Cardiac muscle cell (in vitro differentiated cells and primary cell): ENCODE data around the gene ATXN10. TPM values are rescaled to one million over a fixed set of nuclear protein-coding genes. Genes with fewer than 3 reads are reported as not detected.

Experiments used
- DNase-seq, 2 donors: peaks; one replicate each; pipeline versions ENCODE4 v3.0.0 to v3.0.0-alpha.2; 2010 to 2017; ENCODE audit warnings: low read depth in 1 of 2, low spot score in 1 of 2
- H3K27ac ChIP-seq: fragments of 200-600 bp; sonication (generic); 2 replicates; pipeline ENCODE4 v1.5.1; 2016
- H3K27me3 ChIP-seq: fragments of 200-600 bp; sonication (generic); 2 replicates; pipeline ENCODE4 v1.6.0; 2016; ENCODE audit warnings: control low read depth
- H3K36me3 ChIP-seq: fragments of 200-600 bp; sonication (generic); 2 replicates; pipeline ENCODE4 v1.5.1; 2016; ENCODE audit warnings: control low read depth
- H3K4me1 ChIP-seq: fragments of 200-600 bp; sonication (generic); 2 replicates; pipeline ENCODE4 v1.8.1; 2017; ENCODE audit warnings: low read depth, mild to moderate bottlenecking, mixed run types
- H3K4me3 ChIP-seq: fragments of 200-600 bp; sonication (generic); 2 replicates; pipeline ENCODE4 v1.5.1; 2016; ENCODE audit warnings: mild to moderate bottlenecking
- H3K9me3 ChIP-seq: fragments of 200-600 bp; sonication (generic); 2 replicates; pipeline ENCODE4 v1.5.1; 2017; ENCODE audit warnings: low read depth, mild to moderate bottlenecking, control low read depth
- CTCF ChIP-seq: IDR thresholded peaks from 2 replicates; pipeline ENCODE4 v1.5.1; 2012; ENCODE audit warnings: low read depth, mild to moderate bottlenecking, low read length
- polyA plus RNA-seq: library from polyadenylated mRNA; unstranded; fragments of >200 nt; fragmentation: Nextera tagmentation; extraction: Ambion mirVana; gene quantifications from 2 replicates; pipeline ENCODE4 v1.2.1, GENCODE V29; 2016
- total RNA-seq: library from RNA; depleted of rRNA; stranded (reverse); fragments of >200 nt; gene quantifications from 2 replicates; pipeline ENCODE4 v1.2.3, GENCODE V29; 2016

ATXN10 gene
- total and polyA plus RNA-seq, 2 experiments from 2014 or later = 67.3 to 279 TPM

- Histone ChIP-seq H3K27me3 (no peaks in the 10 kb centered on the region), H3K36me3 (no peaks in the 10 kb centered on the region), H3K4me3 (no peak overlapping the region), H3K27ac (peak overlapping the region; percentile 16), H3K9me3 (no peaks in the 10 kb centered on the region), H3K4me1 (peaks cover 13% of the 10 kb centered on the region)
- DNase-seq = no peak
- TF ChIP-seq CTCF = no peak
These were observed 101.1 kb downstream of the ATXN10 start for GRCh38 chr22:45772743-45773142.

GRCh38 chr22:45774001-45774670 is 102.5 kb downstream of the ATXN10 start:
- no peaks in the 10 kb centered on the region for H3K27me3 ChIP-seq
- no peak overlapping the region for H3K27ac ChIP-seq
- no peak overlapping the region for H3K4me3 ChIP-seq
- H3K4me1 ChIP-seq = peaks cover 13% of the 10 kb centered on the region
- no peak for TF ChIP-seq CTCF
- H3K36me3 ChIP-seq = no peaks in the 10 kb centered on the region
- no peaks in the 10 kb centered on the region for H3K9me3 ChIP-seq
- no peak for DNase-seq

GRCh38 chr22:45775062-45775461 is 103.4 kb downstream of the ATXN10 start:
- Histone ChIP-seq H3K36me3 (no peaks in the 10 kb centered on the region), H3K9me3 (no peaks in the 10 kb centered on the region), H3K27ac (no peak overlapping the region), H3K4me1 (peaks cover 13% of the 10 kb centered on the region), H3K4me3 (no peak overlapping the region), H3K27me3 (no peaks in the 10 kb centered on the region)
- DNase-seq = no peak
- no peak for TF ChIP-seq CTCF

GRCh38 chr22:45775569-45776312 is 104.1 kb downstream of the ATXN10 start:
- peaks cover 13% of the 10 kb centered on the region for H3K4me1 ChIP-seq
- TF ChIP-seq CTCF = no peak
- no peaks in the 10 kb centered on the region for H3K27me3 ChIP-seq
- H3K9me3 ChIP-seq = no peaks in the 10 kb centered on the region
- H3K27ac ChIP-seq = no peak overlapping the region
- H3K36me3 ChIP-seq = no peaks in the 10 kb centered on the region
- no peak overlapping the region for H3K4me3 ChIP-seq
- DNase-seq = no peak

GRCh38 chr22:45776313-45776585 is 104.6 kb downstream of the ATXN10 start:
- Histone ChIP-seq H3K4me3 (no peak overlapping the region), H3K9me3 (no peaks in the 10 kb centered on the region), H3K4me1 (peaks cover 13% of the 10 kb centered on the region), H3K27ac (no peak overlapping the region), H3K27me3 (no peaks in the 10 kb centered on the region), H3K36me3 (no peaks in the 10 kb centered on the region)
- TF ChIP-seq CTCF = no peak
- DNase-seq = no peak
